Gastrocnemius medialis (tissue), 4 donors: ENCODE measurements around the gene DPP9.

Experiments
- CTCF ChIP-seq, 5 experiments: fragments of 450-650 bp in 3 of 5; fragments of 200-600 bp in 2 of 5; sonication (generic) in 2 of 5; IDR thresholded peaks in 4 of 5; conservative IDR thresholded peaks in 1 of 5; 1 replicate in 4 of 5; 2 replicates in 1 of 5; pipeline ENCODE4 v1.5.1; 2016 to 2019; ENCODE audit warnings: antibody characterized with exemption in 5 of 5, mild to moderate bottlenecking in 3 of 5, moderate library complexity in 3 of 5
- POLR2A ChIP-seq, 2 donors: fragments of 450-650 bp; IDR thresholded peaks; one replicate each; pipeline ENCODE4 v1.6.1; 2017; ENCODE audit warnings: antibody characterized with exemption in 2 of 2, mild to moderate bottlenecking in 2 of 2, moderate library complexity in 2 of 2

- TF ChIP-seq CTCF (IDR thresholded peaks at IDR 0.05 in 4 of 5, conservative IDR thresholded peaks at IDR 0.05 in 1 of 5) (no peak), POLR2A (IDR thresholded peaks at IDR 0.05) (no peak)
Measured at GRCh38 chr19:4742723-4743646, 19.3 kb upstream of the DPP9 start.
